GM18870 (cell line): ENCODE results near the gene GRID2.

Experiments used
- ATAC-seq: cut with Tn5 transposase; IDR thresholded peaks from one replicate; pipeline ENCODE4 v1.9.1; 2021; ENCODE audit warnings: moderate library complexity; ENCODE audit not compliant: unreplicated experiment

Gene GRID2

GRCh38 chr4:92520563-92520962, 216.8 kb downstream of the GRID2 start:
- no peak for ATAC-seq

- no peak for ATAC-seq
Measured at GRCh38 chr4:92521941-92522340, 218.2 kb downstream of the GRID2 start.

DNA sequence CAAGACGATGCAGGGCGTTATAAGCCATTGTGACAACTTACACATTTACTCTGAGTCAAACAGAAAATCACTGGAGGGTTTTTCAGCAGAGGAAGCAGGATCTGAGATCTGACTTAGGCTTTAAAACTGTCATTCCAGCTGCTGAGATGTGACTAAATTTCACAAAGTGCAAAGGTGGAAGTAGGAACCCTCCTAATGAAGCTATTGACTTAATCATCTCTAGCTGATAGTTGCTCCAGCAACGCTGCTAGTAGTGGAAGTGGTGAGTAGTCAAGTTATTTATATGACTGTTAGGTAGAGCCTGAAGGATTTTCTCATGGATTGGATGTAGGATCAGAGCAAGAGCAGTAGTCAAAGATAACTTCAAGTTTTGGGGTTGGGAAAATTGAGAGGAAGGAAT, 218.6 kb downstream of the GRID2 start:
- no peak for ATAC-seq

GRCh38 chr4:92524131-92524530, 220.4 kb downstream of the GRID2 start:
- no peak for ATAC-seq

DNA sequence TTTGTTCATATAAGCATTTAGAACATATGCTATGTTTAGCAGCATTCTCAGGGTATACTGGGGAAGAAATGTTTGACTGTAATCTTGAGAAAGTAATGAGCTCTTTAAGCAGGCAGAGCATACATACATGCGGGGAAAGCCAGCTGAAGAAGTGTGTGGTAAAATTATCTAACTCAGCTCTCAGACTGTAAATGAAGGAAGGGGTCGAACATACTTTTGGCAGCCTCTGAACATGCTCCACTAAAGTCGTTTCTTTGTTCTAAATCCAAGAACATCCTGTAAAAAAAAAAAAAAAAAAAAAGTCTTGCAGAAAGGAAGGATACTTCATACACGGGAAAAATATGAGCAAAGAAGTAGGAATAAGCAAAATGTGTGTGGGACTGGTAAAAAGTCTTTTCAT, 224.8 kb downstream of the GRID2 start:
- no peak for ATAC-seq

GRCh38 chr4:92529510-92529909, 225.7 kb downstream of the GRID2 start:
- ATAC-seq = no peak

- no peak for ATAC-seq
Measured at GRCh38 chr4:92535599-92535998, 231.8 kb downstream of the GRID2 start.

- ATAC-seq = no peak
Measured at GRCh38 chr4:92551616-92552015, 247.8 kb downstream of the GRID2 start.

GRCh38 chr4:92566269-92566668, 262.5 kb downstream of the GRID2 start:
- ATAC-seq = no peak

DNA sequence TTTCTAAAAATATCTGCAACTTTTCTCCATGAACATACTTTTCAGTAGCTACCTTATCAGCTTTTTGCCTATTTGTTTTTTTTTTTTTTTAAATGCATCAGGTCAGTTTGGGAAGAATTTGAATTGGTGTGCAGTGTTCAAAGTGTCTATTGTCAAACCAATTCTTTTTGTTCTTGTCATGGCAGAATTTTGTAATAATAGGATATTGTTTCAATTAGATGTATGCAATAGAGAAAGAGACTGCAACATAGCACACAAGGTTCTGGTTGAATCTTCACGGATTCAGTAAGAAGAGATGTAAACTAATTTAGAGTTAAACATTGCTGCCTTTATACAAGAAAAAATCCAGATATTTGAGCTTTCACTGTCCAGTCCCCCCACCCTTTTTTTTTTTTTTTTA, 277.1 kb downstream of the GRID2 start:
- ATAC-seq = no peak

DNA sequence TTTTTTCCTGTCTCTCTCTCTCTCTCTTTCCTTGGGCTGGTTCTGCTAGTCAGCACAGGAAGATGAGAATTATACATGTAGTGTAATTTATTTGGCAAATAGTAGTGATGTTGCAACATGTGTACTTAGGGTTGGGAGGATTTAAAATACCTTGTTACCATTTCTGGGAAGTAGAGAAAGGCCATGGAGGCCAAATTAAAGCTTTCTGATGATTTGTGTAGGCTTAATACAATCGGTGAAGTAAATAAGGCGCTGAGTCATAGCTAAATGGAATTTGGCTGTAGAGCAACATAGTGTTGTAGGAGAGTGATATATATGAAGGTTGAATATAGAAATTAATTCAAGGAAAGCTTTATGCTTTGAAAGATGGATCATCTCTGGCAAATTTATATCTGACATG, 295.3 kb downstream of the GRID2 start:
- no peak for ATAC-seq

DNA sequence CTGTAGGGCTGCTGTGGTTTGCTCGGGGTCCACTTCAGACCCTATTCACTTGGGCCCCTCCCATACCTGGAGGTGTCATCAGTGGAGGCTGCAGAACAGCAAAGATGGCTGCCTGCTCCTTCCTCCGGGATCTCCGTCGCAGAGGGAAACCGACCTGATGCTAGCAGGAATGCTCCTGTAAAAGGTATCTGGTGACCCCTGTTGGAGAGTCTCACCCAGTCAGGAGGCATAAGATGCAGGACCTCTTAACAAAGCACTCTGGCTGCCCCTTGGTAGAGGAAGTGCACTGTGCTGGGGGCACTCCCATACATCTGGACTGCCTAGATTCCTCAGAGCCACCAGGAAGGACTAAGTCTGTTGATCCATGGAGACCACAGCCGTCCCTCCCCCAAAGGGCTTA, 296.9 kb downstream of the GRID2 start:
- ATAC-seq = no peak

DNA sequence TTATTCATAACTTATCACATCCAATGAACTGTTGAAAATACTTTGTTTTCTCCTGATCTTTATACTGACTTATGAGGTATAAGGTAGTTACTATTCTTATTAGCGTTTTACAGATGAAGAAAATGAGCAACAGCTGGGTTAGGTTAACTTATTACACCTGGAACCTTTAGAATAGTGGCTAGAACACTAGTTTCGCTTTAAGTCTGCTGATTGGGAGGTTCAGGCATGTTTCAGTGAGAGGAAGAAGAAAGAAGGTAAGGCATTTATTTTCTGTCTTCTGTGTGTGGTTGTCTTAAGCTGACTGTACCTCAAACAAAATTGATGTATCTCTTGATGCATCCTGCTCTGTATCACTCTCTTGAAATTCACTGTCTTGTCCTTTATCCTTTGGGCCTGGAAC, 302.5 kb downstream of the GRID2 start:
- no peak for ATAC-seq

DNA sequence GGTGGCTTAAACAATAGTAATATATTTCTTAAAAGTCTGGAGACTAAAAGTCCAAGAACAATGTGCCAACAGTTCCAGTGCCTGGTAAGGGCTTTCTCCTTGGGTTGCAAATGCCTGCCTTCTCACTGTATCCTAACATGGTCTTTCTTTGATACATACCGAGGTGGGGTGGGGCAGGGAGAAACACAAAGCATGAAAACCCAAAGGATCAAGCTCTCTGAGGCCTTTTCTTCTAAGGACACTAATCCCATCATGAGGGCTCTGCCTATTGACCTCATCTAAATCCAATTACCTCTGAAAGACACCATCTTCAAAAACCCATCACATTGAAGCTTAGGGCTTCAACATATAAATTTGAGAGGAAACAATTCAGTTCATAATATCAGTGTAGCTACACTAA, 311.3 kb downstream of the GRID2 start:
- no peak for ATAC-seq

GRCh38 chr4:92618968-92619367, 315.2 kb downstream of the GRID2 start:
- ATAC-seq = no peak

GRCh38 chr4:92629302-92629701, 325.5 kb downstream of the GRID2 start:
- ATAC-seq = no peak

DNA sequence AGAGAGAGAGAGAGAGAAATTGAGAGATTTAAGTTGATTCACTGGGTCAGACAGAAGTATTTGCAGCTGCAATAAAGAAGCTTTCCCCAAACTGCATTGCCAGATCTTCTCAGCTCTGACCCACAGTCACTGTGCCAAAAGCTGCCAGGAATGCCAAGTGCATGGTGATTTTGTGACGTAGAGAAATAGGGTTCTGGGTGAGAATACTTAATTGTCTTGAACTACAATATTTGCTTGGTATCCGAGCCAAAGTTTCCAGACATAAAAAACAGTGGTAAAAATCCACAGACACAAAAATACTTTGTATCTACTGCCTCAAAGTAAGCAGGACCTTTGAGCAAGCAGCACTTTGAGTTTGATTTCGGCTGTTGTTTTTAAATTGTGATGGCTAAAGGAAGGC, 331.1 kb downstream of the GRID2 start:
- ATAC-seq = no peak

GRCh38 chr4:92636038-92636806, 332.5 kb downstream of the GRID2 start:
- no peak for ATAC-seq

- no peak for ATAC-seq
Measured at GRCh38 chr4:92641409-92641808, 337.6 kb downstream of the GRID2 start.

DNA sequence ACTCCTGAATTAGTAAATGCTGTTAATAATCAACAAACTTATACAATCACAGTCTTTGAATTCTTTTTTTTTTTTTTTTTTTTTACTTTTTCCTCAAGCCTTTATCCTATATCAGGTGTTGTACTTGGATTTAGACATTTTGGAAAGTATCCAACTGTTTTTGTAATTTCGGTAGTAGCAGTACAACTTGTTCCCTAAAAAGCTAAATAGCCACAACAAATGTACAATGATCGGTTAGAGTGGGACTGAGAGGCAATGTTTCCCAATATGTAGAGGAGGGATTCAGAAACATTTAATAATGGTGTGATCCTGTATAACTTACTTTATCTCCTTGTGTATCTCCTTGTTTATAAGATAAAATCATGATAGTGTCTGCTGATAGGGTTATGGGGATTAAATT, 343.1 kb downstream of the GRID2 start:
- no peak for ATAC-seq

- ATAC-seq = no peak
Measured at GRCh38 chr4:92651536-92651935, 347.8 kb downstream of the GRID2 start.

DNA sequence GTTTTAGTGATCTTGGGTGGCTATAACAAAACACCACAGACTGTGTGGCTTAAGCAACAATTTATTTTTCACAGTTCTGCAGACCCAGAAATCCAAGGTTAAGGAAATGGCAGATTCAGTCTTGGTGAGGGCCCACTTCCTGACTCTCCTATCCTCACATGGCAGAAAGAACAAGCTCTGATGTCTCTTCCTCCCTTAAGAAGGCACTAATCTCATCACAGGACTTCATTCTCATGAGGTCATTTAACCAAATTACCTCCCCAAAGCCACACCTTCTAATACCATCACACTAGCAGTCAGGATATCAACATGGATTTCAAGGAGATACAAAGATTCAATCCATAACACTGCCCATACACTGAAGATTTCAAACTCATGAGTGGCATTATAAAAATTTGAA, 350.3 kb downstream of the GRID2 start:
- no peak for ATAC-seq

DNA sequence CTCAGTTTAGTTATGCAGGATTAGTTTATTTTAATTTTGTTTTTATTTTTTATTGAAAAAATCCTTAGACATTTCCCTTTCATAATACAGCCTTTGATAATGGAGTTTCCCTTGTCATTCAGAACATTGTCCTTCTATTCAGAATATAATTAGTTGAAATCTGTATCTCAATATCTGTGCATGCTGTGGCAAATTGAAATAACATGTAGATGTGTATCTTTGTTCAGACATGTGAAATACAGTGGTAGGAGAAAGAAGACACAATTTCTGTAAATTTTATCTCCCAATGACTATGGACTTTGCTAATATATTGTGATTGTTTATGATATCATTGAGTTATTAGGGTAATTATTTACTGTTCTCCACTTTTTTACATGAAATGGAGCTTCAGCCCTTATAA, 353.9 kb downstream of the GRID2 start:
- no peak for ATAC-seq
